Calu3 (cell line): ENCODE data around the gene TGFBI. TPM values are rescaled to one million over a fixed set of nuclear protein-coding genes. Genes with fewer than 3 reads are reported as not detected.

Experiments used
- BruUV-seq: library from RNA; stranded (reverse); fragments of 400-500 nt; replicated peaks from 2 replicates; lab custom pipeline; 2021; lab: Mats Ljungman, UMichigan
- CTCF ChIA-PET: fragments of 300-600 bp; sonication (Branson Sonifier 250); formaldehyde crosslinking; loops from one replicate; lab custom pipeline; 2022; ENCODE audit warnings: antibody characterized with exemption; lab: Charles Lee
- DNase-seq: peaks from one replicate; pipeline ENCODE4 v3.0.0; 2022
- H3K27ac Mint-ChIP-seq: one replicate; pipeline ENCODE4 v1.8.0; 2022; ENCODE audit warnings: mixed read lengths; ENCODE audit not compliant: unreplicated experiment
- H3K27me3 Mint-ChIP-seq: one replicate; pipeline ENCODE4 v1.8.0; 2022; ENCODE audit warnings: mixed read lengths; ENCODE audit not compliant: unreplicated experiment
- H3K36me3 Mint-ChIP-seq: one replicate; pipeline ENCODE4 v1.8.0; 2022; ENCODE audit warnings: mild to moderate bottlenecking, moderate library complexity, mixed read lengths; ENCODE audit not compliant: insufficient read depth, unreplicated experiment
- H3K4me1 Mint-ChIP-seq: one replicate; pipeline ENCODE4 v1.8.0; 2022; ENCODE audit warnings: mild to moderate bottlenecking, low read depth, mixed read lengths; ENCODE audit not compliant: unreplicated experiment
- H3K4me3 Mint-ChIP-seq: one replicate; pipeline ENCODE4 v1.8.0; 2022; ENCODE audit warnings: mild to moderate bottlenecking, low read depth, moderate library complexity, mixed read lengths; ENCODE audit not compliant: unreplicated experiment
- H3K9me3 Mint-ChIP-seq: one replicate; pipeline ENCODE4 v1.8.0; 2022; ENCODE audit warnings: low read depth, mixed read lengths; ENCODE audit not compliant: unreplicated experiment
- CTCF ChIP-seq: fragments of 200-600 bp; IDR thresholded peaks from one replicate; pipeline ENCODE4 v1.8.0; 2022; ENCODE audit warnings: antibody characterized with exemption; ENCODE audit not compliant: unreplicated experiment
- intact Hi-C: fragments of 100-400 bp; cut with micrococcal nuclease; formaldehyde crosslinking; loops from one replicate; pipeline ENCODE4 v1.10.0; 2022; ENCODE audit not compliant: unreplicated experiment
- total RNA-seq: library from RNA; stranded (reverse); gene quantifications from 2 replicates; pipeline ENCODE4 v1.2.3, GENCODE V29; 2022

The TGFBI gene
- total RNA-seq, 1 experiment from 2014 or later = 95.2 TPM

- no peak for TF ChIP-seq CTCF
- H3K4me3 Mint-ChIP-seq = no peak overlapping the region
- CTCF ChIA-PET = interaction anchor here (0.6 to 1.8 kb wide), 5 partner anchors 8 to 21 kb away, joined by 3 to 8 read pairs (median 3); no protein-coding TSS in a partner anchor
- no TSS peak for BruUV-seq
- H3K9me3 Mint-ChIP-seq = no peaks in the 10 kb centered on the region
- peaks cover 17% of the 10 kb centered on the region for H3K36me3 Mint-ChIP-seq
- intact Hi-C loops = loop anchor here (2.0 kb wide), 1 partner anchor 24 kb away; no protein-coding TSS in a partner anchor
- peak; percentile 79 for DNase-seq
- H3K27me3 Mint-ChIP-seq = no peaks in the 10 kb centered on the region
- H3K27ac Mint-ChIP-seq = peak overlapping the region; percentile 78
- H3K4me1 Mint-ChIP-seq = peaks cover 61% of the 10 kb centered on the region
These were observed 12.1 kb downstream of the TGFBI start for GRCh38 chr5:136040746-136041415.

- Mint-ChIP-seq H3K9me3 (no peaks in the 10 kb centered on the region), H3K4me3 (no peak overlapping the region), H3K27ac (peak overlapping the region; percentile 8), H3K4me1 (peaks cover 49% of the 10 kb centered on the region), H3K36me3 (peaks cover 11% of the 10 kb centered on the region), H3K27me3 (no peaks in the 10 kb centered on the region)
- BruUV-seq = no TSS peak
- TF ChIP-seq CTCF = no peak
- CTCF ChIA-PET = interaction anchor here (1.8 kb wide), 1 partner anchor 10 kb away, joined by 8 read pairs; no protein-coding TSS in a partner anchor
- intact Hi-C loops = no loop called here
- DNase-seq = no peak
These were observed 13.4 kb downstream of the TGFBI start for GRCh38 chr5:136042156-136042555.

GRCh38 chr5:136042665-136043121 is 13.9 kb downstream of the TGFBI start:
- intact Hi-C loops = no loop called here
- Mint-ChIP-seq H3K4me1 (peaks cover 43% of the 10 kb centered on the region), H3K36me3 (peaks cover 7% of the 10 kb centered on the region), H3K27ac (peak overlapping the region; percentile 8), H3K4me3 (no peak overlapping the region), H3K27me3 (no peaks in the 10 kb centered on the region), H3K9me3 (no peaks in the 10 kb centered on the region)
- BruUV-seq = no TSS peak
- CTCF ChIA-PET = no interaction called here
- TF ChIP-seq CTCF = no peak
- no peak for DNase-seq

- no peaks in the 10 kb centered on the region for H3K9me3 Mint-ChIP-seq
- DNase-seq = no peak
- no peak overlapping the region for H3K27ac Mint-ChIP-seq
- CTCF ChIA-PET = no interaction called here
- H3K4me1 Mint-ChIP-seq = peaks cover 42% of the 10 kb centered on the region
- H3K36me3 Mint-ChIP-seq = peaks cover 13% of the 10 kb centered on the region
- H3K4me3 Mint-ChIP-seq = no peak overlapping the region
- H3K27me3 Mint-ChIP-seq = no peaks in the 10 kb centered on the region
- no TSS peak for BruUV-seq
- no peak for TF ChIP-seq CTCF
- intact Hi-C loops = no loop called here
These were observed 14.8 kb downstream of the TGFBI start for GRCh38 chr5:136043551-136043950.
